ENCODE results near the gene ADI1. TPM values are rescaled to one million over a fixed set of nuclear protein-coding genes. Genes with fewer than 3 reads are reported as not detected.

The ADI1 gene
- total RNA-seq, 4 donors from 2014 or later = 44.1 to 110 (median 78.1) TPM

DNA sequence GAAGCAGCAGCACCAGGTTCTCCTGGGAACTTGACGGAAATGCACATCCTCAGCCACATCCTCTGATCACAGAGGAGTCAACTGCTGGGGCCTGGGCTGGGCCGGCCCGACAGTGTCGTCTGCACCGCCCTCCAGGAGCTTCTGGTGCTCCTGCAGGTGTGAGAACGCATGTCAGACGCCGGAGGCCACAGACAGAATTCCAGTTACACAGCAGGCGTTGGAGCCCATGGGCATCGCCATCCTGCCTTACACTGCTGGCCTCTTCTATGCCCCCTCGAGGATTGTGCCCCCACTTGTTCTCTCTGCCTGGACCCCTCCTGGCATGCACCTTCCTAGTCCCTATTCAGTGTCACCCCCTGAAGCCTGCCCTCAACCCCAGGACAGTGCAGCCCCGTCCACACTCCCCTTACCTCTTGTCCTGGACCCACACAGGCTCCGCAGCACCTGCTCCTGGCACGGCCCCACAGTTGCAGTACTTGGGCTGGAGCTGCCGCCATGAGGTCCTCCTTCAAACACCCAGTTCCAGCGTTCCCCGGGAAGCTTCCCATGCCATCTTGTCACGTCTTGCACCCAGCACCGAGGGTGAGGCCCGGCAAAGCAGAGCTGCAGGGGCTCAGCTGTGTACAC, 37.5 kb downstream of the ADI1 start:
- Histone ChIP-seq H3K27ac (no peak overlapping the region), H3K4me3 (no peak overlapping the region), H3K36me3 (peaks cover 0 to 4% (median 0%) of the 10 kb centered on the region in 4 donors), H3K9me3 (no peaks in the 10 kb centered on the region), H3K27me3 (no peaks in the 10 kb centered on the region), H3K4me1 (peaks cover 0 to 8% (median 4%) of the 10 kb centered on the region in 4 donors)
- in situ Hi-C loops (cut with MboI; ENCODE audit: low pct_ligation_motif_present in 1 of 4, low pct_unique_long_range_greater_than_20kb in 1 of 4, low sequenced_read_pairs in 3 of 4) = no loop called here
- 90 to 94% methylated on average over 2 to 20 of the region's 20 CpGs for WGBS, 2 donors (ENCODE audit: low coverage in 1 of 2)
- DNase-seq = no peak
- intact Hi-C loops (cut with DNase I; ENCODE audit: low total_unique reads) = no loop called here
- TF ChIP-seq POLR2A (IDR thresholded peaks at IDR 0.05) = no peak

DNA sequence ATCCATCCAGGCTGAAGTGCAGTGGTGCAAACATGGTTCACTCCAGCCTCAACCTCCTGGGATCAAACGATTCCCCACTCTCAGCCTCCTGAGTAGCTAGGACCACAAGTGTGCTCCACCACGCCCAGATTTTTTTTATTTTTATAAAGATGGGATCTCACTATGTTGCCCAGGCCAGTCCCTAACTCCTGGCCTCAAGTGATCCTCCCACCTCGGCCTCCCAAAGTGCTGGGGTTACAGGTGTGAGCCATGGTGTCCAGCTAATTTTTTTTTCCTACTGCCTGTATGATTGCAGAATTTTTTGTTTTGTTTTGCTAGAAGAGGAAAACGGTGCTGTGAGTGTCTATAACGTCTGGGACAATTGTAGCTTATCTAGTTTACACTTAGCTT, 38.3 kb downstream of the ADI1 start:
- peak overlapping the region in 2 of 4 donors; percentile 38 to 51 for H3K27ac ChIP-seq
- H3K4me3 ChIP-seq = no peak overlapping the region
- in situ Hi-C loops (cut with MboI; ENCODE audit: low pct_ligation_motif_present in 1 of 4, low pct_unique_long_range_greater_than_20kb in 1 of 4, low sequenced_read_pairs in 3 of 4) = no loop called here
- no peaks in the 10 kb centered on the region for H3K9me3 ChIP-seq
- intact Hi-C loops (cut with DNase I; ENCODE audit: low total_unique reads) = no loop called here
- WGBS, 2 donors (ENCODE audit: low coverage in 1 of 2) = 71 to 88% methylated on average over 2 to 5 of the region's 5 CpGs
- H3K27me3 ChIP-seq = no peaks in the 10 kb centered on the region
- no peak for DNase-seq
- peaks cover 0 to 8% (median 4%) of the 10 kb centered on the region in 4 donors for H3K4me1 ChIP-seq
- H3K36me3 ChIP-seq = peaks cover 0 to 4% (median 0%) of the 10 kb centered on the region in 4 donors
- no peak for TF ChIP-seq EP300 (IDR thresholded peaks at IDR 0.05; ENCODE audit: low read depth)
- no peak for TF ChIP-seq POLR2A (IDR thresholded peaks at IDR 0.05)
- TF ChIP-seq POLR2AphosphoS5 (IDR thresholded peaks at IDR 0.05) = no peak
- TF ChIP-seq, protein P1, sequence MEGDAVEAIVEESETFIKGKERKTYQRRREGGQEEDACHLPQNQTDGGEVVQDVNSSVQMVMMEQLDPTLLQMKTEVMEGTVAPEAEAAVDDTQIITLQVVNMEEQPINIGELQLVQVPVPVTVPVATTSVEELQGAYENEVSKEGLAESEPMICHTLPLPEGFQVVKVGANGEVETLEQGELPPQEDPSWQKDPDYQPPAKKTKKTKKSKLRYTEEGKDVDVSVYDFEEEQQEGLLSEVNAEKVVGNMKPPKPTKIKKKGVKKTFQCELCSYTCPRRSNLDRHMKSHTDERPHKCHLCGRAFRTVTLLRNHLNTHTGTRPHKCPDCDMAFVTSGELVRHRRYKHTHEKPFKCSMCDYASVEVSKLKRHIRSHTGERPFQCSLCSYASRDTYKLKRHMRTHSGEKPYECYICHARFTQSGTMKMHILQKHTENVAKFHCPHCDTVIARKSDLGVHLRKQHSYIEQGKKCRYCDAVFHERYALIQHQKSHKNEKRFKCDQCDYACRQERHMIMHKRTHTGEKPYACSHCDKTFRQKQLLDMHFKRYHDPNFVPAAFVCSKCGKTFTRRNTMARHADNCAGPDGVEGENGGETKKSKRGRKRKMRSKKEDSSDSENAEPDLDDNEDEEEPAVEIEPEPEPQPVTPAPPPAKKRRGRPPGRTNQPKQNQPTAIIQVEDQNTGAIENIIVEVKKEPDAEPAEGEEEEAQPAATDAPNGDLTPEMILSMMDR (IDR thresholded peaks at IDR 0.05) = no peak

DNA sequence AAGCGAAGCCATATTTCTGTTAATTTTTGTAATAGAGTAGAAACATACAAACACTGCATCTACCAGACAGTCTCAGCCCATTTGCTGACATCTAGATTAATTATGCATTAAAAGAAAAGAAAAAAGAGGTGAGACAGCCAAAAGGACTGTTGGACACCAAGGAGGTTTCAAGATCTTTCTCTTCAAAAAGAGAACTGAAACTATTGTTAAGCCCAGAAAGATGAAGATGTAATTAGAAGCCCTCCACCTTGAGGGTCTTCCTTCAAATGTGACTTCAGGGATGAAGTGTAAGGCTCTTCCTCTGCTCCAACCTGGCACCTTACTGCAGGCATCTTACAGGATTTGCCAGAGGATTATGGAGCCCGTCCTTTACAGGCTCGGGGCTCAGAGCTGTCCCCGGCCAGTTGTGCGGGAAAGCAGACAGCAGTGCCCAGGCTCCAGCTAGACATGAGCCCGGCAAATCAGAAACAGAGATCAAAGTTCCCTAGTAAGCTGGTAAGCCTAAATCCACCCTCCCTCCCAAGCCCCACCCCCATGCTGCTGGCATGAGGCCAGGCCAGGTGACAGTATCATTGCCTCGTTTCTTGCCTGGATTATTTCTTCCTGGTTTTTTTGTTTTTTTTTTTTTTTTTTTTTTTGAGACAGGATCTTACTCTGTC, 38.9 kb downstream of the ADI1 start:
- DNase-seq = peak; percentile 93
- Histone ChIP-seq H3K27me3 (no peaks in the 10 kb centered on the region), H3K9me3 (no peaks in the 10 kb centered on the region), H3K27ac (peak overlapping the region; percentile 30 to 57 (median 44)), H3K36me3 (peaks cover 0 to 4% (median 0%) of the 10 kb centered on the region in 4 donors), H3K4me3 (no peak overlapping the region), H3K4me1 (peaks cover 0 to 8% (median 4%) of the 10 kb centered on the region in 4 donors)
- 50 to 100% methylated on average over 1 to 3 of the region's 7 CpGs for WGBS, 2 donors (ENCODE audit: low coverage in 1 of 2)
- in situ Hi-C loops (cut with MboI; ENCODE audit: low pct_ligation_motif_present in 1 of 4, low pct_unique_long_range_greater_than_20kb in 1 of 4, low sequenced_read_pairs in 3 of 4) (no loop called here), intact Hi-C loops (cut with DNase I; ENCODE audit: low total_unique reads) (no loop called here)
- TF ChIP-seq POLR2AphosphoS5 (IDR thresholded peaks at IDR 0.05) (peak in 2 of 3 donors; percentile 54 to 59), EP300 (IDR thresholded peaks at IDR 0.05; ENCODE audit: low read depth) (no peak)

DNA sequence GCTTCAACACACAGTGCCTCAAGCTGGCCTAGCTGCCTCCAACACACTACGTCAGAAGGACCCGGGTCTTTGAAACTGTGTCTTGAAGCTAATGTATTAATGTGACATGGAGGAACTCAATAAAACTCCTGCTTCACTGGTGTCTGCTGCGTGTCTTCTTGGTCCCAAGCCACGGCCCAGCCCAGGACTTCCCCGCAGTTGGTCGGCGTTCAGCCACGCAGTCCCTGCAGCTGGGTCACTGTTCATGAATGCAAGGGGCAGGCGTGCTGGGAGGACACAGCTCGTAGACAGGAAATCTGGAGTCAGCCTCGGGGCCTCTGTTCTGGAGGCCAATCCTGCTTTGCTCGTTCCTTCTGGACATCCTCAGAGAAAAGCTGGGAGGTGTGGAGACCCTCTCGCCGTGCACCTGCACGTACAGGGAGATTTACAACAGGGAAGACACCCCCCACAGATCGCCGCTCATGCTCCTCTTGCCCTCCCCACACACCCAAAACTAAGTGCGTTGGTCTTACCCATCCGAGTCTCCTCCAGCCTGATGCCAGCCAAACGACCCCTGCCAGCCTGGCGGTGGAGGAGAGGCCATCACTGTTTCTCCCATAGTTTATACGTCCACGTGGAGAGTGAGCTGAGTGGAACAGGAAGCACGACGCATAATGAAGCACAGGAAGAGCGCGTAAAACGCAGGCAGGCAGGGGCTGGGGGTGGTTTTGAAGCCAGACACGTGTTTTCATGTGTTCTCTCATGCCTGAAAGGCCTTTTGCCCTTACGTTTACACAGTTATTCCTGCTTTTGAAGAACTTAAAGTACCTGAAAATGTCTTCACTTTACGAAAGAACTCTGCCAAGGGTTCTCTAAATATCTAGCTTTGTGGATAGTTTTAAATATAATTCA, 39.7 kb downstream of the ADI1 start:
- TF ChIP-seq POLR2A (IDR thresholded peaks at IDR 0.05) (no peak), POLR2AphosphoS5 (IDR thresholded peaks at IDR 0.05) (no peak), EP300 (IDR thresholded peaks at IDR 0.05; ENCODE audit: low read depth) (no peak)
- TF ChIP-seq, protein P1 (IDR thresholded peaks at IDR 0.05) = no peak
- Histone ChIP-seq H3K4me1 (peaks cover 0 to 8% (median 4%) of the 10 kb centered on the region in 4 donors), H3K4me3 (no peak overlapping the region), H3K27me3 (no peaks in the 10 kb centered on the region), H3K36me3 (peaks cover 0 to 4% (median 0%) of the 10 kb centered on the region in 4 donors), H3K9me3 (no peaks in the 10 kb centered on the region), H3K27ac (peak overlapping the region in 3 of 4 donors; percentile 30 to 57 (median 53))
- DNase-seq = no peak
- intact Hi-C loops (cut with DNase I; ENCODE audit: low total_unique reads) (no loop called here), in situ Hi-C loops (cut with MboI; ENCODE audit: low pct_ligation_motif_present in 1 of 4, low pct_unique_long_range_greater_than_20kb in 1 of 4, low sequenced_read_pairs in 3 of 4) (no loop called here)
- WGBS, 2 donors (ENCODE audit: low coverage in 1 of 2) = 61 to 84% methylated on average over 3 to 31 of the region's 31 CpGs

All from transverse colon (tissue), 4 donors.